SW 1271 (cell line): ENCODE data around the gene TAB3.
A peak's percentile ranks its signal among the peaks of the same experiment; 100 is the strongest.

Experiments
- DNase-seq, 2 experiments: peaks; one replicate each; lab custom pipeline; 2025; lab: John Stamatoyannopoulos, UW

TAB3 gene

GRCh38 chrX:30889147-30890140, at the start of gene TAB3:
TAB3 (minus strand) TSS chrX:30889254; CDS start chrX:30859588, 29,666 bp downstream.
- DNase-seq: peak; percentile 39 to 84

DNA sequence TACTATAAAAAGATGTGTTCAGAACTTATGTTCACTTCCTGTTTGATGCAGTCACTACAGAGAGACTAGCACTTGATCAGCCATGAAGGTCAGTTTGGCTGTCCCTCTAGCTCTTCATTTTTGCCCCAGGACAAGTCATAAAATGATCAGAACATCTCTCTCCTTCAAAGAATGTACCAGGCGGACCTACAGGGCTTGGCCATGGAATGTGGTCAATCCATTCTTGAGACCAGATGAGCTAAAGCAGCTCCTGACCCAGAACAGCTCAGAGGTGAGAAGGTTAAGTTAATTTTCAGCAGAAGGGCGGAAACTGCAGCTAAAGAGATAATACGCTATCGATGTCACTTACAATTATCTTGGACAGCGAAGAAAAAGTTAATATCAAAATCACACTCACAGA, 49.2 kb upstream of the TAB3 start:
- no peak for DNase-seq

- no peak for DNase-seq
Measured at GRCh38 chrX:30935985-30936384, 46.9 kb upstream of the TAB3 start.

DNA sequence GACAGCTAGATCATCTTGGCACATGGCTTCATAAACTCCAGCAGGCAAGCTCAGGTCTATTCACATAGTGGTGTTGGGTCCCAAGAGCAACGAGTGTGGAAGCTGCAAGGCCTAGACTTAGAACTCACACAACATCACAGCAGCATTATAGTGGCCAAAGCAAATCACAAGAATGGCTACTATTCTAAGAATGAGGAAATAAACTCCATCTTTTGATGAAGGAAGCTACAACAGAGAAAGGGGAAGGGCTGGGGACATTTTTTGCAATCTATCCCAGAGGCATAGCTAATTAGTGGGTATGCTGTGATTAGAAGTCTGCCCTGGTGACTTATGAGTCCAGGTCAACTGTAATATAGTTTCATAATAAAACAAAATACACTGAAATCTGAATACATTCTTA, 42.9 kb upstream of the TAB3 start:
- DNase-seq: no peak

DNA sequence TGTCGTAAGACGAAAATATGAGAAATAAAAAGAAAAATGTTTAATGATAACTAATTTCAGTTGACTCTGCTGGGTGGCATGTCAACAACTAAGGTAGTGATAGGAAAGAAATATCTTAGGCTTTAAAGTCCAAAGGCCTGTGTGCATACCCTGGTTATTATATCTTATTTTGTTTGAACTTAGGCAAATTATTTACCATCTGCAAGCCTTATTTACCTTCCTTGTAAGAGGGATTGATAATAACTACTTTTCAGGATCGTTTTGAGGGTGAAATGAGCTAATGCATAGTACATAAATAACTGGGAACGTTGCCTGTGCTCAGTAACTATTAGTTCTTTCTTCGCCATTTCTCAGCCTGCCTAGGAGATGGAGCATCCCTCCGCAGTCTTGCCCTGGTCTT, 41.6 kb upstream of the TAB3 start:
- DNase-seq: no peak

DNA sequence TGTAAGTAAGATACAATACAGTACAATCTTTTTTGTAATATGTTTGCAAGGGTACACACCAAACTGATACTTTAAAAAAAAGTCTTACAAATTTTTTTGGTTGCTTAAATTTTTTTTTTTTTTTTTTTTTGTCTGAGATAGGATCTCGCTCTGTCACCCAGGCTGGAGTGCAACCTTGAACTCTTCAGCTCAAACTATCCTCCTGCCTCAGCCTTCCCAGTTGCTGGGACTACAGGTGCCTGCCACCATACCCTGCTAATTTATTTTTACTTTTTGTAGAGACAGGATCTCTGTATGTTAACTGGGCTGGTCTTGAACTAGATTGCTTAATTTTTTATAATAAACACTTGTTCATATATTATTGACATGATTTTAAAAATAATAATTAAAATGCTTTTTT, 41.1 kb upstream of the TAB3 start:
- DNase-seq: no peak

DNA sequence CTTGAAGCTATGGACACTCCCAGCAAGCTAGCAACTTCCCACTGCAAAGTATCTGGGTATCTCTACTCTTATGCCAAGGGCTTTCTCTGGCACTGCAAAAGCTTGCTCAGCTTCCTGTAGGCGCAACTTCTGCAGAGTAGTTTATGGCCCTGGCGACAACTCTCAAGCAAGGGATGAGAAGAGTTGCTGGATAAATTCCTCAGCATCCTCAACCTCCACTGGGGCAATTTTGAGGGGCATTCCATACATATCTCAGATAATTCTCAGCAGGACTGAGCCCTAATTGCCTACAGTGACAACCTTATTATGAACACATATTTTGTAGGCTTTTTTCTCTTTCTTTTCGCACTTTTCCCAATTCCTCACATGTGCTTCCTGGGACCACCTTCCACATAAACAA, 31.2 kb upstream of the TAB3 start:
- DNase-seq: no peak

DNA sequence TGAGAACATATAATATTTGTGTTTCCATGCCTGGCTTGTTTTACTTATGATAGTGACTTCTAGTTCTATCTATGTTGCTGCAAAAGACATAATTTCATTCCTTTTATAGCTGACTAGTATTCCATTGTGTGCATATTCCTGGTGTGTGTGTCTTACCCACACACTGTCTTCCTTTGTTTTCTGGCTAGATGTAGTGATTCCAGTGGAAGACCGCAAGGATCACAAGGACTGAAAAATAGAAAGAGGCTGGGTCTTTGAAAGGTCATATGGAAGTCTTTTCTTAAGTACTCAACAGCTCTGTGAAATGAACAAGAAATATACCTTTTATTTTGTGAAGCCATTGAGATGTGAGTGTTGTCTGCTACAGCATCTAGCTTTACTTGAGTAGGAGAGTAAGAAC, 29.4 kb upstream of the TAB3 start:
- DNase-seq: no peak

- no peak for DNase-seq
Measured at GRCh38 chrX:30913492-30913891, 24.4 kb upstream of the TAB3 start.

DNA sequence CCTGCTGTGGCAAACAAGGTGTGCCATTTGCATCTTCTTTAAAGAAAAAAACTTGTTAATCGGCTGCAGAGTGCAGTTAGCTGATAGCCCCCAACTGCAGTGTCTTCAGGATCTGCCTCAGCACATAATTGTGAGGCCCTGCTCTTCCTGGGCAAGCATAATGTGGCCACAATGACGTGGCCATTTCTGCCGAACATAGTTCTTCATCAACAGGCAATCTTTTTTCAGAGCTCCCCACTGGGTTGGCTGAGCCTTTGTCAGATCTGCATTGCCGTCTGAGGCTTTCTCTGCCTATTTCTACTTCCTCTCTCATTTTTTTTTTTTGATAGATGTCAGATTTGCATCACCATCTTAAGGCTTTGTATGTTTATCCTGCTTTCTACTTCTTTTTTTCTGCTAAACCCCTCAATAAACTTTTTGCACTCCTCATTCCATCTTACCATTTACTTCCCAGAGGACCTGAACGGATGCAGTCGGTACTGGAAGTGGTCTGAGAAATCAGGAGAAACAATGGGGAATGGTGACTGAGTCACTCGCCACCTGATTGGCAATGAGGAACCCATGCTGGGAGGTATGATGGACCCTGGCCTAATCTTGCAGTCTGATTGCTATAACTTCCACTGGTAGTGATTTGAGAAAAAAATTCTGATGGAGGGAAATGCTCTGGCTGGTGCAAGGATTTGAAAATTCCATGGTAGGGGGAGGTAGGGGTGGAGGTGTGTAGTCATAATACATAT, 21.2 kb upstream of the TAB3 start:
- DNase-seq: no peak

- DNase-seq: no peak
Measured at GRCh38 chrX:30906726-30907125, 17.7 kb upstream of the TAB3 start.

DNA sequence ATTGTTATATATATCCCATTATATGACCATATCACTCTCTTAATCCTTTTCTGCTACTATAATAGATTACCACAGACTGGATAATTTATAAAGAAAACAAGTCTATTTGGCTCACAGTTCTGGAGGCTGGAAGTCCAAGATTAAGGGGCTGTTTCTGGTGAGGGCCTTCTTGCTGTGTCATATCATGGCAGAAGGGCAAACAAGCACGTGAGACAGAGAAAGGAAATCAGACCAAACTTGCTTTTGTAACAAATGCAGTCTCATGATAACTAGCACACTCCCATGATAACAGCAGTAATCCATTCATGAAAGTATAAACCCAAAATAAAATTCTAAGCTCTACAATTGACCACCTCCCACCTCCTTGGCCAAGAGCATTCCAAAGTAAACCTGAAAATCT, 16.3 kb upstream of the TAB3 start:
- no peak for DNase-seq

- DNase-seq: no peak
Measured at GRCh38 chrX:30904632-30905031, 15.6 kb upstream of the TAB3 start.

DNA sequence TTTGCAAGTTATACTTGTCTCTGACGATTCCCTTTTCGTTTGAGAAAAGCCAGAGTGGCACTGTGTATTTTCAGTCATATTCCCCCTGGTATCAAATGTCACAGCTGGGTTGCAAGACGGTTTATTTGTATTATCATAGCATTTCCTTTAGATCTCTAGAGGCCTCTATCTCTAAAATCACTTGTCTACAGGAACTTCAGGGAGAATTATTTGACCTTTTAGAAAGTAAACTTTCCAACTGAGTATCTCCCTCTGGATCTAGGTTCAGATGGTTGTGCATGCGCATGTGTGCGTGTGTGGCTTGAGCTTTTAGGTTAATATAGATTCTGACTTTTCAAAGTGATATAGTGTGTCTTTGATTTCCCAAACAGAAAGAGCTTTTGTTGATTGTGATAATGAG, 15.1 kb upstream of the TAB3 start:
- no peak for DNase-seq

GRCh38 chrX:30900227-30900626, 11.2 kb upstream of the TAB3 start:
- DNase-seq: no peak

- no peak for DNase-seq
Measured at GRCh38 chrX:30898886-30899285, 9.8 kb upstream of the TAB3 start.

- DNase-seq: no peak
Measured at GRCh38 chrX:30895370-30895769, 6.3 kb upstream of the TAB3 start.

- no peak for DNase-seq
Measured at GRCh38 chrX:30893206-30893605, 4.2 kb upstream of the TAB3 start.

GRCh38 chrX:30892591-30892990, 3.5 kb upstream of the TAB3 start:
- no peak for DNase-seq

- no peak for DNase-seq
Measured at GRCh38 chrX:30888526-30889146, 418 bp downstream of the TAB3 start.

- no peak for DNase-seq
Measured at GRCh38 chrX:30887721-30888120, 1.3 kb downstream of the TAB3 start.

- no peak for DNase-seq
Measured at GRCh38 chrX:30887288-30887687, 1.8 kb downstream of the TAB3 start.

DNA sequence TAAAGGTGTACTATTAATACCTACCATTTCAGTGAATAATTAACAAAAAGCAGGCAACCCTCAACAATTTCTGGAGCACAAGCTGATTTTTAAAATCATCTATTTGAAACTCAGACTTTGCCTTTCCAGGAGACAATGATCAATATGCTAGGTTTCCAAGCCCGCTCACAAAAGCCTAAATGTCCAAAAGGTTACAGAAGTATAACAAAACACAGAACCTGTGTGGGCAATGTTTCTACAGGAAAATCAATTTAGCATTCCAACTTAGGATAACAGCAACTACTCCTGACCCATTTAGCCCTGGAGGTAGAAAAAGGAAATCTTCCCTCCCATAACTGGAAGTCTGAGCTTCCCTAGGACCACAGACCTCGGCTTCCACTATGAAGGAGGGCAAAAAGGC, 3.9 kb downstream of the TAB3 start:
- no peak for DNase-seq
